ENCODE data around the gene RNF20.

RNF20 gene

DNA sequence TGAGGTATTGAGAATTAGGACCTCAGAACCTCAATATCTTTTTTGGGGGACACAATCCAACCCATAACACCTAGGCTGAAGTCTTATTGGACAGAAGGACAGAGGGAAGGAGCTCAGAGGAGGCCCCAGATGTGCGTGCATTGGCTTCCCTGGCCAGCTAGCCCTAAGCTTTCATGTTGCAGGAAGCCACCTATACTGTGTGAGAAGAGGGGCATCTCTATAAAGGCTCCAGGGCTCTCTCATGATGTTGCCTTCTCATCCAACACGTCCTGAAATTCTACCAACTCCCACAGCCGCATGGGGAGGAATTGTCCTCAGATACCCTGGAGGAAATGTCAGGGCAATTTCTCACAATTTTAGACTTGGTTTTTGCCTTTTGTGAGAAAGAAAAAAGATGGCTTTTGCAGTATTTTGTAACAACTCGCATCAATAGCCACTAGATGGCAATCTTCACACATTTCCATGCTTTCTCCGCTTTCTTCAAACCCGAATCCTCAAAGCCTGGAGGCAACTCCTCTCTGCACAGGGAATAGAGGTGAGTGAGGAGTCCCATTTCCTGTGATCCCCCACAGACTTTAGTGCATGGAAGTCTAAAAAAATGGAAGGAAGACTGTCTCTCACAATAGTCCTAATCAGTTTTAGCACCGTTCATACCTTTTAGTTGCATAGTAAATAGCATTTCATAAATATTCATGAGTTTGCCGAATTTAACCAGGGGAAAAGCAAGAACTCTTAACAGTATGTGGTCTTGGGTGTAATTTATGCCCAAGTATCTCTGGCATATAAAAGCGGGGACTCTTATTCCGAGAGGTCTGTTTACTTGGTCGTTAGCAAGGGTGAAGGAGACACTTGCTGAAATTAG, 68.5 kb downstream of the RNF20 start:
- H3K4me2 ChIP-seq (ENCODE audit: low read depth, low read length, poor library complexity, severe bottlenecking), result peak overlapping the region; percentile 24
- H3K27me3 ChIP-seq (ENCODE audit: low read length), result no peaks in the 10 kb centered on the region
- H3K79me2 ChIP-seq (ENCODE audit: insufficient read depth, low read length), result no peaks in the 10 kb centered on the region
- no peak overlapping the region for H3K4me3 ChIP-seq (ENCODE audit: insufficient read depth, low read length, poor library complexity, severe bottlenecking)
- H3K27ac ChIP-seq (ENCODE audit: low read depth, low read length), result no peak overlapping the region
- no peaks in the 10 kb centered on the region for H3K9me3 ChIP-seq (ENCODE audit: insufficient read depth, low read length)
- no peak overlapping the region for H3K9ac ChIP-seq (ENCODE audit: low read length)
- no peaks in the 10 kb centered on the region for H4K20me1 ChIP-seq (ENCODE audit: low read depth, low read length)
- no peaks in the 10 kb centered on the region for H3K9me2 ChIP-seq (replicated peaks; ENCODE audit: insufficient read depth, low read length)
- H3F3A ChIP-seq (ENCODE audit: insufficient read depth), result no peaks in the 10 kb centered on the region
- H2AFZ ChIP-seq (ENCODE audit: low read depth, low read length, severe bottlenecking), result no peak overlapping the region
- no peaks in the 10 kb centered on the region for H3K36me3 ChIP-seq (ENCODE audit: low read length)
- no peak for TF ChIP-seq EZH2phosphoT487 (conservative IDR thresholded peaks at IDR 0.05; ENCODE audit: low read length)
- TF ChIP-seq, protein P1, sequence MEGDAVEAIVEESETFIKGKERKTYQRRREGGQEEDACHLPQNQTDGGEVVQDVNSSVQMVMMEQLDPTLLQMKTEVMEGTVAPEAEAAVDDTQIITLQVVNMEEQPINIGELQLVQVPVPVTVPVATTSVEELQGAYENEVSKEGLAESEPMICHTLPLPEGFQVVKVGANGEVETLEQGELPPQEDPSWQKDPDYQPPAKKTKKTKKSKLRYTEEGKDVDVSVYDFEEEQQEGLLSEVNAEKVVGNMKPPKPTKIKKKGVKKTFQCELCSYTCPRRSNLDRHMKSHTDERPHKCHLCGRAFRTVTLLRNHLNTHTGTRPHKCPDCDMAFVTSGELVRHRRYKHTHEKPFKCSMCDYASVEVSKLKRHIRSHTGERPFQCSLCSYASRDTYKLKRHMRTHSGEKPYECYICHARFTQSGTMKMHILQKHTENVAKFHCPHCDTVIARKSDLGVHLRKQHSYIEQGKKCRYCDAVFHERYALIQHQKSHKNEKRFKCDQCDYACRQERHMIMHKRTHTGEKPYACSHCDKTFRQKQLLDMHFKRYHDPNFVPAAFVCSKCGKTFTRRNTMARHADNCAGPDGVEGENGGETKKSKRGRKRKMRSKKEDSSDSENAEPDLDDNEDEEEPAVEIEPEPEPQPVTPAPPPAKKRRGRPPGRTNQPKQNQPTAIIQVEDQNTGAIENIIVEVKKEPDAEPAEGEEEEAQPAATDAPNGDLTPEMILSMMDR (IDR thresholded peaks at IDR 0.05; ENCODE audit: insufficient read depth, low read length, poor library complexity, severe bottlenecking), result peak; percentile 58

DNA sequence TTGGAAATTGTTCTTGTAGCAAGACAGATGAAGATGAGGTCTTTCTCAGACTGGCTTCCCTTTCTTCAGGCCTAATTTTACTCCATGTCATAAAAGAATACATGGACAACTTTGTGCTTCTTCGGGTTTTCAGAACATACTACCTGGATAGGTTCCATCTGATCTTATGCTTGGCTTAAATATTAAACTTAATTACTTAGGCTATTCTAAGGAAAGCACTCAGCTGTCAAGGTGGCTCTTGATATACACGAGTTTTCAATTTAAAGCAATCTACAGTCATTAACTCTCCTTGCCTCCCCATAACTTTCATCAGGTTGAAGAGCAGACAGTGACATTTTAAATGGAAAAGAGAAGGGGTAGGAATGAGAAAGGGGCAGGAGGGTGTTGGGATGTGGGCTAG, 70.6 kb downstream of the RNF20 start:
- H3K4me3 ChIP-seq (ENCODE audit: insufficient read depth, low read length, poor library complexity, severe bottlenecking), result no peak overlapping the region
- no peaks in the 10 kb centered on the region for H4K20me1 ChIP-seq (ENCODE audit: low read depth, low read length)
- no peaks in the 10 kb centered on the region for H3F3A ChIP-seq (ENCODE audit: insufficient read depth)
- H3K9me3 ChIP-seq (ENCODE audit: insufficient read depth, low read length), result no peaks in the 10 kb centered on the region
- no peaks in the 10 kb centered on the region for H3K27me3 ChIP-seq (ENCODE audit: low read length)
- H3K9ac ChIP-seq (ENCODE audit: low read length), result no peak overlapping the region
- no peak overlapping the region for H3K27ac ChIP-seq (ENCODE audit: low read depth, low read length)
- H3K36me3 ChIP-seq (ENCODE audit: low read length), result no peaks in the 10 kb centered on the region
- no peaks in the 10 kb centered on the region for H3K9me2 ChIP-seq (replicated peaks; ENCODE audit: insufficient read depth, low read length)
- no peak overlapping the region for H2AFZ ChIP-seq (ENCODE audit: low read depth, low read length, severe bottlenecking)
- TF ChIP-seq, protein P1 (IDR thresholded peaks at IDR 0.05; ENCODE audit: insufficient read depth, low read length, poor library complexity, severe bottlenecking), result no peak
- no peak for TF ChIP-seq EZH2phosphoT487 (conservative IDR thresholded peaks at IDR 0.05; ENCODE audit: low read length)
- H3K79me2 ChIP-seq (ENCODE audit: insufficient read depth, low read length), result no peaks in the 10 kb centered on the region
- no peak overlapping the region for H3K4me2 ChIP-seq (ENCODE audit: low read depth, low read length, poor library complexity, severe bottlenecking)

DNA sequence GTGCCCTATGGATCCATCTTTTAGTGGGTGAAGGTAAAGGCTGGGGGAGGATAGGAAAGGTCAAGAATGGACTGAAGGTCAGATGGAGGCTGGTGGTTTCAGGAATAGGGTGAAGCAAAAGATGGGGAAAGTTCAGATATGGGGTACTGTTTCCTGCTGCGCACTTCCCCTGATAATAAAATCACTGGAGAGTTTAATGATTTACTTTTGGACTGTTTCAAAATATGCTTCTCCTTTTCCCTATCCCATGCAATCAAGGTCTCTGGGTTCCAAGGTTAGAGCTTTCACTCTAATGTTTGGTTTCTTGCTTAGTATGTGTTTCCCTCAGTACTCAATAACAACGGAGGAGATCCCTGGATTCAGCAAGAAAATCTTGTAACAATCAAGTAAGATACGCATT, 71.9 kb downstream of the RNF20 start:
- H3K27ac ChIP-seq (ENCODE audit: low read depth, low read length), result no peak overlapping the region
- no peaks in the 10 kb centered on the region for H3K79me2 ChIP-seq (ENCODE audit: insufficient read depth, low read length)
- H3K36me3 ChIP-seq (ENCODE audit: low read length), result no peaks in the 10 kb centered on the region
- H4K20me1 ChIP-seq (ENCODE audit: low read depth, low read length), result no peaks in the 10 kb centered on the region
- no peak overlapping the region for H2AFZ ChIP-seq (ENCODE audit: low read depth, low read length, severe bottlenecking)
- H3K4me2 ChIP-seq (ENCODE audit: low read depth, low read length, poor library complexity, severe bottlenecking), result no peak overlapping the region
- no peaks in the 10 kb centered on the region for H3K27me3 ChIP-seq (ENCODE audit: low read length)
- H3F3A ChIP-seq (ENCODE audit: insufficient read depth), result no peaks in the 10 kb centered on the region
- H3K9ac ChIP-seq (ENCODE audit: low read length), result no peak overlapping the region
- no peaks in the 10 kb centered on the region for H3K9me2 ChIP-seq (replicated peaks; ENCODE audit: insufficient read depth, low read length)
- H3K9me3 ChIP-seq (ENCODE audit: insufficient read depth, low read length), result no peaks in the 10 kb centered on the region
- no peak overlapping the region for H3K4me3 ChIP-seq (ENCODE audit: insufficient read depth, low read length, poor library complexity, severe bottlenecking)
- TF ChIP-seq, protein P1 (IDR thresholded peaks at IDR 0.05; ENCODE audit: insufficient read depth, low read length, poor library complexity, severe bottlenecking), result no peak
- no peak for TF ChIP-seq EZH2phosphoT487 (conservative IDR thresholded peaks at IDR 0.05; ENCODE audit: low read length)

Measured in SU-DHL-6 (cell line).